ENCODE measurements around the gene RTKN2.
"Not testable (repeated sequence)": the region's sequence is repeated elsewhere in the genome, so short reads cannot be mapped to it uniquely, and the experiment has no call there.

The RTKN2 gene

DNA sequence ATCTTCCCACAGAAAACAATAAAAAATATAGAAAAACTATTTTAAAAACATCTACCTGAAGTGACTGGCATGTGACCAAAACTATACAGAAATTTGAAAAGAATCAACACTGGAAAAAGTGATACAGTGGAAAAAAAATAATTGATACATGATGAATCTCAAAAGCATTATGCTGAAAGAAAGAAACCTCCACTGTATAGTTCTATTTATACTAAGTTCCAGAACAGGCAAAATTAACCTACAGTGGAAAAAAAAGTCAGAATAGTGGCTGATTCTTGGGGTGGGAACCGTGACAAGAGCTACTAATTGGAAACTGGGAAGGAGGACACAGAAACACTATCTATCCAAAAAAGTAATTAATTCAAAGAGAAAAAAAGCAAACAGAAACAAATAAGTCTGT, 14.9 kb downstream of the RTKN2 start:
- DNase-seq = no peak

DNA sequence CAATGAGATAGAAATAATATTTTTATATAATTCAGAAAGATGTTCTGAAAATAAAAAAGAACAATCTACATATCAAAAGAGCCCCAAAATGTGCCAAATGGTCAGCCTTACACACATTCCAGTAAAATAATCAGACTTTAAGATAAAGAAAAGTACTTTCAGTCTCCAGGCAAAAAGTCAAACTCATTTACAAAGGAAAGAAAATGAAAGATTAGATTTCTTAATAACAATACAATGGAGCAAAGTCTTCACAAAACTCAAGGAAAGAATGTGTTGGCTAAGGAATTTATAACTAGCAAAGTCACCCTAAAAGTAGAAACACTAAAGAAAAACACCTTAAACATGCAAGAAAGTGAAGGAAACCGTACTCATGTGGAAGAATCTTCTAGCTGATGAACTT, 16.6 kb downstream of the RTKN2 start:
- DNase-seq = no peak

DNA sequence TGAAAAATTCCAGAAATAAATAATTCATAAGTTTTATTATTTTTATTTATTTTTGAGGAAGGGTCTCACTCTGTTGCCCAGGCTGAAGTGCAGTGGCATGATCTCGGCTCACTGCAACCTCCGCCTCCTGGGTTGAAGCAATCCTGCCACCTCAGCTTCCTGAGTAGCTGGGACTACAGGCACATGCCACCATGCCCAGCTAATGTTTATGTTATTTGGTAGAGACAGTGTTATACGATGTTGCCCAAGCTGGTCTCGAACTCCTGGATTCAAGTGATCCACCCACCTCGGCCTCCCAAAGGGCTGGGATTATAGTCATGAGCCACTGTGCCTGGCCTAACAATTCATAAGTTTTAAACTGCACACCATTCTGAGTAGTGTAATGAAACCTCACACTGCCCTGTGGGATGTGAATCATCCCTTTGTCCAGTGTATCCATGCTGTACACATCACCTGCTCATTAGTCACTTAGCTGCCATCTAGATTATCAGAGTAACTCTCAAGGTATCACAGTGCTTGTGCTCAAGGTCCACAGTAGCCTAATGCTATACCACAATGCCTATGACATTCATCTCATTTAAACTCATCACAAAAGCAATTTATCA, 17.9 kb downstream of the RTKN2 start:
- DNase-seq = no peak

GRCh38 chr10:62249957-62250356, 18.7 kb downstream of the RTKN2 start:
- no peak for DNase-seq

DNA sequence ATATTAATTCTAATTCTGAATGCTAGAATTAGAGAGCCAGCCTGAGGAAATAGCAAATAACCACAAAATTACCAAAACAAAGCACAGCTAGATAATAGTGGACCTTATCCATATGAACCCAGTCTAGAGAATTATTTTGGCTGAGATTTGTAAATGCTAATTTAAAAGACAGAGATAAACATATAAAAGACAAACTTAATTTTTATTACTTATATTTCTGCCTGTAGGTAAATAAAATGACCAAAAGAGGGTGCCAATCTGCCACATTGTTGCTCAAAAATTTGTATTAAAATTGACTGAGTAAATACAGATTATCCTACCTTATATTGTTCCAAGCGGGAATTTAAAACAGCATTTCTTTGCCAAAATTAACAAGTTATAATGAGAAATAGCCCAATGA, 20.2 kb downstream of the RTKN2 start:
- DNase-seq = no peak

- peak; percentile 75 for DNase-seq
Measured at GRCh38 chr10:62244785-62245467, 23.7 kb downstream of the RTKN2 start.

- no peak for DNase-seq
Measured at GRCh38 chr10:62244088-62244487, 24.6 kb downstream of the RTKN2 start.

DNA sequence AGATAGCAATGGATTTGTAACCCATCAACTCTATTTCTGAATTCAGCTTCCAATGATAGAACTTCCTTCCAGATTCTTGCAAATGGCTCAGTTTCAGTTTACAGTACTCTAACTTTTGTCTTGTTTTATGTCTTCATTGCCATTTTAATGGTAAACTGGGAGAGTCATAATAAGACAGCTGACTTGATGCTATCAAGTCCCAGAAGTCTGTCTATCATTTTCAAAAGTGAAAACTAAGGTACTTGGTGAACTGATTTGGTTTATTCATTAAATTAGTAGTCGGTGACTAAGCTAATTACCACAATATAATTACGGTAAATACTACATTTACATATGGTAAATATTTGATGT, 25.0 kb downstream of the RTKN2 start:
- DNase-seq = no peak

GRCh38 chr10:62242965-62243646, 25.5 kb downstream of the RTKN2 start:
- DNase-seq = not testable (repeated sequence)

- DNase-seq = not testable (repeated sequence)
Measured at GRCh38 chr10:62241521-62241920, 27.1 kb downstream of the RTKN2 start.

GRCh38 chr10:62239994-62240393, 28.6 kb downstream of the RTKN2 start:
- DNase-seq = peak; percentile 29

DNA sequence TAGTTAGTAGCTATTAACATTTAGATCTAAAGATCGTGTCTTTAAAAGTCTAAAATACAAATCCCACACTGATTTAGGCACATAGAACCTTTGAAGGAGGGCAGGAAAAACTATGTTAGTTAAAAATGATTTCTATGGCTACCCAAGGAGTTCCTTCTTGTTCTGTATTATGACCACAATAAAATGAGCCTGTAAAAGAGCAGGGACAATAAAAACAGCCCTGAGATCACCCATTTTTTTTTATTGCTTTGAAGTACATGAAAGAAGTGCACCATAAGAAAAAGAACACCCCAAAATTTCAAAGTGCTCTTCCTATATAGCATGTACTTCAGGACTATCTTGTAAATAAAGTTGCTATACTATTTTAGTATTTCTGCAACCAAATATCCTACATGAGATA, 29.8 kb downstream of the RTKN2 start:
- no peak for DNase-seq

DNA sequence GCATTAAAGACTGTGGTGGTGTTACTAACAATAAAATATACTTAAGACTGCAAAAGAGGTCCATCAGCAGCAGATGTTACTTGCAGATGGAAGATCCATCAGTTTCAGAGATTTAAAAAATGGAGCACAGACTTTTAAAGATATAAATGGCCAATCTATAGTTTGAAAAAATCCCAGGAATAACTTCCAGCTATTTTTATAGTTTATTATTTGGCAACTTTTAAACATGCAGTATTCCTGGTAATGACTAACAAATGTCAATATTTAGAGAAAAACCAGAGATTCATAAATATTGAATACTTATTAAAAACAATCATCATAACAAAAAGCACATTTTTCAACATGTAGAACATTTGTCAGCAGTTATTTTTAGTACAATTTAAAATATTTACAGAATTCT, 30.7 kb downstream of the RTKN2 start:
- no peak for DNase-seq

- no peak for DNase-seq
Measured at GRCh38 chr10:62237506-62237905, 31.1 kb downstream of the RTKN2 start.

- no peak for DNase-seq
Measured at GRCh38 chr10:62234077-62234605, 34.5 kb downstream of the RTKN2 start.

DNA sequence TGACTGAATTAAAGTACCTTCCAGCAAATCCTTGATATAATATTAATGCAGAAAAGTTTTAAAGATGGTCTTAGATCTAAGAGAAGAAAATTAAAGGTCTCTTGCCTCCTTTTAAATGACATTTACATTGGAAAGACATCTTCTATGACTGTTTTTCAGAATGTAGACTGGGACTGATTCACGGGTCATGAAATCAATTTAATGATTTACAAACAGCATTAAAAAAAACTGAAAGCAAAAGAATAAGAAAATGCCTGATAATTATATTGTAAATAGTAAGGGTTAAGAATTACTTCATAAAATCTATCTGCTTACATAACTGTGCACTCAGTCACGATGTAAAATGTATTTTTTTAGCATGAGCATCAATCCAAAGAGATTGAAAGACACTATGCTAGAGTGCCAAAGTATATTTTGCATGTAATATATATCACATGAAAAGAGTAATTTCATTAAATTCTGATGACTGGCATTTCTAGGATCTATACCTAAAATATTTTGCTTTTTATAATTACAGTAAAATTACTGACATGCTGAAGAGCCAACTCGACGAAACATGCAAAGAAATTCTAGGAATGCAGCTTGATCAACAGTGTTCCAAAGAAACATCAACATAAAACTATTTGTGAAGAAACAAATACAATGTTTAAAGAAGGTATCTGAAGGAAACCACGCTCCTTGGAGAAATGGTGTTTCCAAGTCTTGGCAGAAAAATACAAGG, 35.1 kb downstream of the RTKN2 start:
- no peak for DNase-seq

DNA sequence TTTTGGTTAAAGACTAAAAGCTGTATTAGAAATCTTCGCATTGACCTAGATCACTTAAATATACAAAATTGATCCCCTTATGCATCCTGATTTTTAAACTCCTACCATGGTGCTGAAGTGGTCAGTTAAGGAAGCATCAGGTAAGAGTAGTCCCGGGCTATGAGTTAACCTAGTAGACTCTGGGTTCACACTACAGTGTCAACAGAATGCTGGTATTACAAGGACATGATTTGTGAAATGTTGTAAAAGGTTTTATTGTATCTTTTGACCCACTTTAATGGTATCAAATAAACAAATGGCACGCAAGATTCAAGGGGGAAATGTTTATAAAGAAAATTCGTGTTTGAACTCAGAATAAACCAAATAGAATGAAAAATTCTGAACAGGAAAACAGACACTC, 36.8 kb downstream of the RTKN2 start:
- no peak for DNase-seq

DNA sequence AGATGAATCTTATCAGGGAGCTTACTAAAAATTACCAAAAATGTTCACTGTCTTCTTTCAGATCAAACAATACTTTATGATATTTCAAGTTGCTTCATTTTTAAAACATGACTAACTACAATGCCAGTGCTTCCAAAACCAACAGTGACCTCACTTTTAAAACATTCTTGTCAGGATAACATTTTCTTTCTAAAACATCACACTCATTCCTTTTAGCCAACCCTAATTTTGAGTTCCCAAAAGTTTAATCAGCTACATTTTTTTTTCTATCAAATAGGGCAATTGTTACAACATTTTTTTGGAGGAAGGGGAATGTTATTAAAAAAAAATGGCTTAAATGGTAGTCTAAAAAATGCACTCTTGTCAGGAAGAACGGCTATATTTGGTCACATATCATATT, 37.3 kb downstream of the RTKN2 start:
- no peak for DNase-seq

- DNase-seq = no peak
Measured at GRCh38 chr10:62230344-62231121, 38.1 kb downstream of the RTKN2 start.

GRCh38 chr10:62225362-62225761, 43.3 kb downstream of the RTKN2 start:
- DNase-seq = no peak

GRCh38 chr10:62224606-62225005, 44.0 kb downstream of the RTKN2 start:
- no peak for DNase-seq

DNA sequence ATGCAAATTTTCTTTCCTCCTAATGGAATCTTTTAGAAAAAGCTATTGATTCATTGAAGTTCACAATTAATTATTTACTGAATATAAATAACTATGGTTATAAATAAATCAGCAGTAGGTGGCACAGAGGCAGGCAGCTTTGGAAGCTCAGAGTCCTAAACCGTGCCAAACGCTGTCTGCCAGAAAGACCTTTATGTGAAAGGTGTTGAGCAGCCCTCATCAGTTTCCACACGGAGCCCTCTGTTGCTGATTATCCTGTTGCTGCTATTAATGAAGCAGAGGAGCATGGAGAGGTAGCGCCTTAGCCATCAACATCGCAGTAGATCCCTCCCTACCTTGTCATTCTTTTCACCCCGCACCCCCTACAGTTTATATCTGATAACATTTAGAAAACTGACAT, 51.0 kb downstream of the RTKN2 start:
- DNase-seq = no peak

DNA sequence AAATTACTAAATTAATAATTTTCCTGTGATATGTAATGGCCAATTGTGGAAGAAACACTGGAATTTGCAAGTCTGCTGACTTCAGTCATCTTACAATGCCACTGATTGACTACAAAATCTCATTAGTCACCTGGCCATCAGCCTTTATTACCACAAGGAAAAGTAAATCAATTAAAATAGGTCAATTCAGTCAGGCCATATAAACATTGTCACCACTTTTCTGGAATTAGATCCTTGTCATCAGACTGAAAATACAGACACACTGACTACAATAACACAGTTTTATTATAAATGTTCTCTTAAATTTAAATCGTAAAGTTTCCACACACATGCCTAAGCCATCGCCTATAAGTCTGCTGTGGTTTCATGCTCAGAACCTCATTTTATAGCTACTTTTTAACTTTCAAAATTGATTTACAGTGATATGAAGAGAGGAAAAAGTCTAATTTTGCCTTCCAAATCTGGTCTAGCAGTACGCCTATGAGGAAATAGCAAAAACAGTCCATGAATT, 54.2 kb downstream of the RTKN2 start:
- no peak for DNase-seq
